ENCODE data around the gene SETD2.

SETD2 gene

DNA sequence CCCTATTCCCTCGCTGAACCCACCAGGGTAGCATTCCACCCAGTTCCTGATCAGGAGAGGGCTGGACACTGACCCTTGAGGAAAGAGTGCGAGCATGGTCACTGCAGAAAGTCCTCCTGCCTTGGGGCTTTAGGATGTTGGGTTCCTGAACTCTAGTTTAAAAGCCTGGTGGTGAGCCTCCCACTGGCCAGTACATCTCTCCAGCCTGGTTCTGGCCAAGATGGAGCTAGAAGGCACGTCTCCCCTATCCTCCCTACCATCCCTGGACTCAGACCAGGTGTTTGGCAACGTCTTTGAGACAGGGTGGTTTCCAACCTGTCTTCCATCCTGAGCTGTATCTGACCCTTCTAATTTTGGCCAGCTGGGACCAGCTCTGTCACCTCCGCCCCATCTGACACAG lies 153.0 kb downstream of the SETD2 start:
- TF ChIP-seq YY1 (IDR thresholded peaks at IDR 0.05; ENCODE audit: low read depth) (no peak), CEBPB (IDR thresholded peaks at IDR 0.05) (no peak), NFIC (IDR thresholded peaks at IDR 0.05) (no peak), TCF12 (IDR thresholded peaks at IDR 0.05; ENCODE audit: low read depth) (no peak), EGR1 (IDR thresholded peaks at IDR 0.05) (no peak)
- TF ChIP-seq, protein P1, sequence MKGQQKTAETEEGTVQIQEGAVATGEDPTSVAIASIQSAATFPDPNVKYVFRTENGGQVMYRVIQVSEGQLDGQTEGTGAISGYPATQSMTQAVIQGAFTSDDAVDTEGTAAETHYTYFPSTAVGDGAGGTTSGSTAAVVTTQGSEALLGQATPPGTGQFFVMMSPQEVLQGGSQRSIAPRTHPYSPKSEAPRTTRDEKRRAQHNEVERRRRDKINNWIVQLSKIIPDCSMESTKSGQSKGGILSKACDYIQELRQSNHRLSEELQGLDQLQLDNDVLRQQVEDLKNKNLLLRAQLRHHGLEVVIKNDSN (IDR thresholded peaks at IDR 0.05): no peak
- TF ChIP-seq, protein P2, sequence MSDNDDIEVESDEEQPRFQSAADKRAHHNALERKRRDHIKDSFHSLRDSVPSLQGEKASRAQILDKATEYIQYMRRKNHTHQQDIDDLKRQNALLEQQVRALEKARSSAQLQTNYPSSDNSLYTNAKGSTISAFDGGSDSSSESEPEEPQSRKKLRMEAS (IDR thresholded peaks at IDR 0.05): no peak

DNA sequence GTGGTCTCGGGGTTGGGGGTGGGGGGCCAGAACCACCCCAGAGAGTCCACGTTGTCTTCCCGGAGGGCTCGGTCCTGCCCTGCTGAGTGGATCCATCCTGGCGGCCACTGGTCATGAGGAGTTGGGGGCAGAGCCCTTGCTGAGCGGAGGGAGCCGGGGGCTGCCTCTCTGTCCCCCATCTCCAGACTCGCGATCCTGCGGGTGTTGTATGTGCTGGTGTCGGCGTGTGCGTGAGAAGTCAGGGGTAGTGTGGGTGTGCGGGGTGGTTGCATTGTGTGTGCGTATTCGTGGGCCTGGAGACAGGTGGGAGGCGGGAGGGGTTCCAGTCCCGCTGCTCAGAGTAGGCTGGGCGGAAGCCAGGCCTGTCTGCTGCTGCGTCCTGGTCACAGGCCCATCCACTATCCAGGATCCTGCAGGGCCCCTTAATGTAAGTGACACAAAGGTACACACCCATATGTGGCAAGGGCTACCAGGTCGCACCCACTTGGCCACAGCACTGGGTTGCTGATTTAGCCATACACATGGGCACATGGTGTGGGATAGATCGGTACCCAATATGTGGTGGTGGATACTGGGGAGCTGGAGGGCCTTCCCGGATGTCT lies 153.7 kb downstream of the SETD2 start:
- TF ChIP-seq RAD21 (IDR thresholded peaks at IDR 0.05; ENCODE audit: low read depth) (no peak), YY1 (IDR thresholded peaks at IDR 0.05; ENCODE audit: low read depth) (no peak), EP300 (IDR thresholded peaks at IDR 0.05; ENCODE audit: borderline replicate concordance) (no peak), FOXM1 (IDR thresholded peaks at IDR 0.05; ENCODE audit: borderline replicate concordance, low read depth) (no peak), NFIC (IDR thresholded peaks at IDR 0.05) (no peak), TEAD4 (IDR thresholded peaks at IDR 0.05) (no peak), ZBTB7A (IDR thresholded peaks at IDR 0.05; ENCODE audit: low read depth) (no peak), CREB1 (IDR thresholded peaks at IDR 0.05; ENCODE audit: low read depth) (no peak), TCF12 (IDR thresholded peaks at IDR 0.05; ENCODE audit: low read depth) (no peak), CEBPB (IDR thresholded peaks at IDR 0.05) (no peak), EGR1 (IDR thresholded peaks at IDR 0.05) (no peak), TAF1 (IDR thresholded peaks at IDR 0.05; ENCODE audit: low read depth) (no peak)
- TF ChIP-seq, protein P3, sequence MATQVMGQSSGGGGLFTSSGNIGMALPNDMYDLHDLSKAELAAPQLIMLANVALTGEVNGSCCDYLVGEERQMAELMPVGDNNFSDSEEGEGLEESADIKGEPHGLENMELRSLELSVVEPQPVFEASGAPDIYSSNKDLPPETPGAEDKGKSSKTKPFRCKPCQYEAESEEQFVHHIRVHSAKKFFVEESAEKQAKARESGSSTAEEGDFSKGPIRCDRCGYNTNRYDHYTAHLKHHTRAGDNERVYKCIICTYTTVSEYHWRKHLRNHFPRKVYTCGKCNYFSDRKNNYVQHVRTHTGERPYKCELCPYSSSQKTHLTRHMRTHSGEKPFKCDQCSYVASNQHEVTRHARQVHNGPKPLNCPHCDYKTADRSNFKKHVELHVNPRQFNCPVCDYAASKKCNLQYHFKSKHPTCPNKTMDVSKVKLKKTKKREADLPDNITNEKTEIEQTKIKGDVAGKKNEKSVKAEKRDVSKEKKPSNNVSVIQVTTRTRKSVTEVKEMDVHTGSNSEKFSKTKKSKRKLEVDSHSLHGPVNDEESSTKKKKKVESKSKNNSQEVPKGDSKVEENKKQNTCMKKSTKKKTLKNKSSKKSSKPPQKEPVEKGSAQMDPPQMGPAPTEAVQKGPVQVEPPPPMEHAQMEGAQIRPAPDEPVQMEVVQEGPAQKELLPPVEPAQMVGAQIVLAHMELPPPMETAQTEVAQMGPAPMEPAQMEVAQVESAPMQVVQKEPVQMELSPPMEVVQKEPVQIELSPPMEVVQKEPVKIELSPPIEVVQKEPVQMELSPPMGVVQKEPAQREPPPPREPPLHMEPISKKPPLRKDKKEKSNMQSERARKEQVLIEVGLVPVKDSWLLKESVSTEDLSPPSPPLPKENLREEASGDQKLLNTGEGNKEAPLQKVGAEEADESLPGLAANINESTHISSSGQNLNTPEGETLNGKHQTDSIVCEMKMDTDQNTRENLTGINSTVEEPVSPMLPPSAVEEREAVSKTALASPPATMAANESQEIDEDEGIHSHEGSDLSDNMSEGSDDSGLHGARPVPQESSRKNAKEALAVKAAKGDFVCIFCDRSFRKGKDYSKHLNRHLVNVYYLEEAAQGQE (IDR thresholded peaks at IDR 0.05; ENCODE audit: low read depth): no peak
- TF ChIP-seq, protein P1 (IDR thresholded peaks at IDR 0.05): no peak
- TF ChIP-seq, protein P2 (IDR thresholded peaks at IDR 0.05): no peak

DNA sequence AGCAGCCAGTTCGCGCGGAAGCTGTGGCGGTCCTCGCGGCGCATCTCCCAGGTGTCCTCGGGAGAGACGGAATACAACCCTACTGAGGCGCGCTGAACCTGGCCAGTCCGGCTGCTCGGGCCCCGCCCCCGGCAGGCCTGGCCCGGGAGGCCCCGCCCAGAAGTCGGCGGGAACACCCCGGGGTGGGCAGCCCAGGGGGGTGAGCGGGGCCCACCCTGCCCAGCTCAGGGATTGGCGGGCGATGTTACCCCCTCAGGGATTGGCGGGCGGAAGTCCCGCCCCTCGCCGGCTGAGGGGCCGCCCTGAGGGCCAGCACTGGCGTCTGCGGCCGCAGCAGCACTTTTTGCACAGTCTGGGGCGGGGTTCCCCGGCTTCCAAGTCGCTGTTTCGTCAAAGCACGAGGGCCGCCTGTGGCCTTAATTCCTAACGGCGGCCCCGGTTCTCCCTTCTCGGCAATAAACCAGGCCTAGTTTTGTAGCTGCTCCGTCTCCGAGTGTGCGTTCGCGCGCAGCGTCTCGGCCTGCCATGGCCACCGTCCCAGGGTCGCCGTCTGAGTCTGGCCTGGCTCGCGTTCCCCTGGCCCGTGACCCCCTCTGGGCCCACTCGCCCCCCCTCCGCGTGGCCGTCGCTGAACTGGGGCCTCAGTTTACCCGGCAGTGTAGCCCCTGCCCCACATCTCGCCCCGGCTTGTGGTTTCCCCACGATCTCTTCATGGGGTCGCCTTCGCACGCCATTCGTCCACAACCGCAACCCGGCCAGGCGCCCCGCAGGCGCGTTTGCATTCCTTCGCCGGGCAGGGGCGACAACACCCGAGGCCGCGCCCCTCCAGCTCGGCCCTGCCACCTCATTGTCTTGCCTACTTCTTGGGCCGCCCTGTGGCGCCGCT lies 154.4 kb downstream of the SETD2 start:
- TF ChIP-seq TEAD4 (IDR thresholded peaks at IDR 0.05) (no peak), NFIC (IDR thresholded peaks at IDR 0.05) (no peak), YY1 (IDR thresholded peaks at IDR 0.05; ENCODE audit: low read depth) (no peak)

DNA sequence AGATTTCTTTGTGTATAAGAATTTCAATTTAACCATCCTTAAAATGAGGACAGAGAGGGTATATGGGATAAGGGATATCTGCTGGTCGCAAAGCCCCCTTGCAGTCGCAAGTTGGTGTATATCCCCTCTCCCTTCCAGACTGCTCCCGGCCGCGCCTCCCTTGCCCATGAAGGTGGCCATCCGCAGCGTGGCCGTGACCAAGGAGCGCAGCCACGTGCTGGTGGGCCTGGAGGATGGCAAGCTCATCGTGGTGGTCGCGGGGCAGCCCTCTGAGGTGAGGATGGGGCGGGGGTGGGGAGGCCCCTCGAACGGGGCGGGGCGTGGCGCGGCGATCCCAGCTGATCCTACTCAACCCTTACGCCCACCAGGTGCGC lies 155.1 kb downstream of the SETD2 start:
- TF ChIP-seq TCF12 (IDR thresholded peaks at IDR 0.05; ENCODE audit: low read depth): no peak
- no peak for TF ChIP-seq NFIC (IDR thresholded peaks at IDR 0.05)
- TF ChIP-seq ZBTB7A (IDR thresholded peaks at IDR 0.05; ENCODE audit: low read depth): no peak
- TF ChIP-seq, protein P2 (IDR thresholded peaks at IDR 0.05): no peak
- TF ChIP-seq CEBPB (IDR thresholded peaks at IDR 0.05): no peak
- TF ChIP-seq, protein P1 (IDR thresholded peaks at IDR 0.05): no peak
- no peak for TF ChIP-seq EGR1 (IDR thresholded peaks at IDR 0.05)
- TF ChIP-seq, protein P3 (IDR thresholded peaks at IDR 0.05; ENCODE audit: low read depth): no peak

DNA sequence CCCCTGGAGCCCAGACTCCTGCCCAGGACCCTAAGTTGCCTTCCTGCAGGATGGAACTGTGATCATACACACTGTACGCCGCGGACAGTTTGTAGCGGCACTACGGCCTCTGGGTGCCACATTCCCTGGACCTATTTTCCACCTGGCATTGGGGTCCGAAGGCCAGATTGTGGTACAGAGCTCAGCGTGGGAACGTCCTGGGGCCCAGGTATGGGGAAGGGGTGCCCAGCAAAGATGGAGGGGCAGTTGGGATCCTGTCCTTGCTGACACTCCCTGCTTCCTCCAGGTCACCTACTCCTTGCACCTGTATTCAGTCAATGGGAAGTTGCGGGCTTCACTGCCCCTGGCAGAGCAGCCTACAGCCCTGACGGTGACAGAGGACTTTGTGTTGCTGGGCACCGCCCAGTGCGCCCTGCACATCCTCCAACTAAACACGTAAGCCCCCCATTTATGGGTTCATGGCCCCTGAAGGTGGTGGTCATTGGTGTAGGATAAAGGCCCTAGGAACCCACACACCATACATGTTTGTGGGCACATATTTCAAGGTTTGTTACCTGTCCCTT lies 155.6 kb downstream of the SETD2 start:
- TF ChIP-seq EP300 (IDR thresholded peaks at IDR 0.05; ENCODE audit: borderline replicate concordance) (no peak), TAF1 (IDR thresholded peaks at IDR 0.05; ENCODE audit: low read depth) (no peak), YY1 (IDR thresholded peaks at IDR 0.05; ENCODE audit: low read depth) (no peak), RAD21 (IDR thresholded peaks at IDR 0.05; ENCODE audit: low read depth) (no peak), NFIC (IDR thresholded peaks at IDR 0.05) (no peak), FOXM1 (IDR thresholded peaks at IDR 0.05; ENCODE audit: borderline replicate concordance, low read depth) (no peak), CREB1 (IDR thresholded peaks at IDR 0.05; ENCODE audit: low read depth) (no peak), TEAD4 (IDR thresholded peaks at IDR 0.05) (no peak), CEBPB (IDR thresholded peaks at IDR 0.05) (no peak), EGR1 (IDR thresholded peaks at IDR 0.05) (no peak), TCF12 (IDR thresholded peaks at IDR 0.05; ENCODE audit: low read depth) (no peak), ZBTB7A (IDR thresholded peaks at IDR 0.05; ENCODE audit: low read depth) (no peak)
- TF ChIP-seq, protein P3 (IDR thresholded peaks at IDR 0.05; ENCODE audit: low read depth): no peak
- TF ChIP-seq, protein P1 (IDR thresholded peaks at IDR 0.05): no peak
- TF ChIP-seq, protein P2 (IDR thresholded peaks at IDR 0.05): no peak
